Lower lobe of right lung (tissue), 2 donors: ENCODE results near the gene SP140L. TPM values are rescaled to one million over a fixed set of nuclear protein-coding genes. Genes with fewer than 3 reads are reported as not detected.
"Not testable (repeated sequence)": the region's sequence is repeated elsewhere in the genome, so short reads cannot be mapped to it uniquely, and the experiment has no call there.

Experiments used
- ATAC-seq, 2 donors: fragments of 200-7000 bp; cut with Tn5 transposase; one replicate each; pipeline ENCODE4 v1.9.1; 2020 to 2022; ENCODE audit warnings: mild to moderate bottlenecking in 2 of 2, moderate library complexity in 2 of 2
- DNase-seq: peaks from one replicate; pipeline ENCODE4 v3.0.0-alpha.2; 2020
- H3K27ac ChIP-seq: fragments of 200-600 bp; one replicate; pipeline ENCODE4 v1.8.0; 2022
- H3K27me3 ChIP-seq: fragments of 200-600 bp; one replicate; pipeline ENCODE4 v1.8.0; 2022; ENCODE audit warnings: low read depth
- H3K36me3 ChIP-seq: fragments of 200-600 bp; one replicate; pipeline ENCODE4 v1.8.0; 2022; ENCODE audit warnings: mild to moderate bottlenecking
- H3K4me1 ChIP-seq: fragments of 200-600 bp; one replicate; pipeline ENCODE4 v1.8.0; 2022
- H3K4me3 ChIP-seq: fragments of 200-600 bp; one replicate; pipeline ENCODE4 v1.8.0; 2022; ENCODE audit warnings: mild to moderate bottlenecking
- H3K9me3 ChIP-seq: fragments of 200-600 bp; one replicate; pipeline ENCODE4 v1.8.0; 2022
- intact Hi-C: fragments of 100-400 bp; cut with DNase I; formaldehyde crosslinking; loops from one replicate; pipeline ENCODE4 v1.11.0; 2022
- long read RNA-seq: library from polyadenylated mRNA; unstranded; transcript quantifications from one replicate; pipeline ENCODE4 v2.0.0, GENCODE V29; 2021
- total RNA-seq: library from RNA; stranded (reverse); fragmentation: NEBNext Ultra II Directional; extraction: Animal tissue kit (Norgen Biotek cat#: 25700); gene quantifications from one replicate; pipeline ENCODE4 v1.2.1, GENCODE V29; 2021
- TF ChIP-seq, protein P1 (sequence below): fragments of 200-600 bp; IDR thresholded peaks from one replicate; pipeline ENCODE4 v1.8.0; 2022; ENCODE audit warnings: antibody characterized with exemption, mild to moderate bottlenecking
- donor health status: DM: no; HTN: yes; CAD: no; lungs with severe emphysema.

Gene SP140L
- 34.0 TPM for total RNA-seq
- long read RNA-seq, transcript SP140L-201 (18 exons, 2,502 nt) = major isoform, 7 of 28 reads
- long read RNA-seq, partial matches to known transcripts = 7 of 28 reads
- long read RNA-seq, other reads (novel, unspliced or antisense) = 9 of 28 reads

DNA sequence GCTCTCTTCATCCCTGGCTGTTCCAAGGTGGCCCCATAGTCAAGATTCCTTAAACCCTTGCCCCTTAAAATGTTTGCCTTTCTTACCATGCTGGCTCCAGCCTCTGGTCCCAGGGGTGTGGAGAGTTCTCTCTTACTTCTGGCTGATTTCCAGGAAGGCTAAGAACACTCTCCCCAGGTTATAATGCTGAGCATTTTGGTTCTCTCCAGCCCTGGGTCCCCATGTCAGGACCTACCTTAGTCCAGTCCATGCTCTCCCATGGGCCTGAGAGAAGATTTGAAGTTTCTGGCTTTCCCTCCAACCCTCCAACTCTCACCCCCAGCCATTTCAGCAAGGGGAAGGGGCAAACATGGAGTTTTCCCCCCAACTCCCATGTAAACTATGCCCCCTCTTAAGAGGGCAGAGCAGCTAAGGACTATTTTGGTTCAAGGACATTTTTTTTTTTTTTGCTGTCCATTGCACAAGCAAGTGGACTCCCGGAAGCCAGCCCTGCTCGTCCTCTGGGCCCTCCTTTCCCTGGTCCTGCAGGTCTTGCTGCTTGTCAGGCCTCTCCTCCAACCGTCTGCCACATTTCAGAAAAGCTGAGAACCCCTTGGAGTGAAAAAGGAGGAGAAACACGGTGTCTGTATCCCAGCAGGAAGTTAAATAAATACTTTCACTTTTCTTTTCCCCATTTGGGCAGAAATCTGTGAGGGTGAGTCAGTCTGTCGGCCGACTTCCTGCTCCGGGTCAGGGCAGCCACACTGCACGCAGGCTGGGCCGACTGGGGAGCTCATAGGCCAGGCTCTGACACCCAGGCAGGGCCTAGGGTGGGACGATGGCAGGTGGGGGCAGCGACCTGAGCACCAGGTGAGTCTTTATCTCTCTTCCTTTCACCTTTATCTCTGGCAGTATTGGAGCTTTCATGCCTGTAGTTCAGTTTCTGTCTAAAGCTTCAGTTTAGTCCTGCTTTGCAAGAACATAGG is at the start of gene SP140L:
Gene SP140L, plus strand, starts transcription at position 741 of the 965 bp plus-strand sequence. Its CDS starts 77 bp downstream, at position 818.
- intact Hi-C loops = no loop called here
- Histone ChIP-seq H3K36me3 (no peaks in the 10 kb centered on the region), H3K27ac (peak within 1 kb of the TSS; percentile 93), H3K9me3 (no peaks in the 10 kb centered on the region), H3K4me3 (peak within 1 kb of the TSS; percentile 56), H3K4me1 (peaks cover 30% of the 10 kb centered on the region), H3K27me3 (no peaks in the 10 kb centered on the region)
- DNase-seq (peak; percentile 88), ATAC-seq (peak; percentile 95 to 98)
- TF ChIP-seq, protein P1, sequence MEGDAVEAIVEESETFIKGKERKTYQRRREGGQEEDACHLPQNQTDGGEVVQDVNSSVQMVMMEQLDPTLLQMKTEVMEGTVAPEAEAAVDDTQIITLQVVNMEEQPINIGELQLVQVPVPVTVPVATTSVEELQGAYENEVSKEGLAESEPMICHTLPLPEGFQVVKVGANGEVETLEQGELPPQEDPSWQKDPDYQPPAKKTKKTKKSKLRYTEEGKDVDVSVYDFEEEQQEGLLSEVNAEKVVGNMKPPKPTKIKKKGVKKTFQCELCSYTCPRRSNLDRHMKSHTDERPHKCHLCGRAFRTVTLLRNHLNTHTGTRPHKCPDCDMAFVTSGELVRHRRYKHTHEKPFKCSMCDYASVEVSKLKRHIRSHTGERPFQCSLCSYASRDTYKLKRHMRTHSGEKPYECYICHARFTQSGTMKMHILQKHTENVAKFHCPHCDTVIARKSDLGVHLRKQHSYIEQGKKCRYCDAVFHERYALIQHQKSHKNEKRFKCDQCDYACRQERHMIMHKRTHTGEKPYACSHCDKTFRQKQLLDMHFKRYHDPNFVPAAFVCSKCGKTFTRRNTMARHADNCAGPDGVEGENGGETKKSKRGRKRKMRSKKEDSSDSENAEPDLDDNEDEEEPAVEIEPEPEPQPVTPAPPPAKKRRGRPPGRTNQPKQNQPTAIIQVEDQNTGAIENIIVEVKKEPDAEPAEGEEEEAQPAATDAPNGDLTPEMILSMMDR = no peak

DNA sequence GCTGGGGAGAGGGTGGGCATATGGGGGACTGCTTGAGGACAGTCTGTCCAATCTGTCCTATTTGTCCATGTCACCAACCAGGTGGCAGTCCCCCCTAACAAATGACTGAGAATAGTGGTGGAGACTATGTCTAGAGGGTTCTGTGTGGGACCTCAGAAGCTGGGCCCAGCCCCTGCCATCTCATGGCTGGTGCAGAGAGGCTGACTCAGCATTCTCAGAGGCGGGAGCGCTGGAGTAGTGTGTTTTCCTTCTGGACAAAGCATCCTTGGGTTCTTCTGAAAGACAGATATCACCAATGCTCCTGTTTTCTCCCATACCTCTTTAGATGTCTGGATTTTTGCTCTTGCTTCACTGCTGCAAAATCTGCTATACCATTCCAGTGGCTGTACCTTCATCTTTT is 44.1 kb upstream of the SP140L start:
- no peak overlapping the region for H3K27ac ChIP-seq
- H3K36me3 ChIP-seq = no peaks in the 10 kb centered on the region
- ATAC-seq (no peak), DNase-seq (no peak)
- H3K4me3 ChIP-seq = no peak overlapping the region
- no peaks in the 10 kb centered on the region for H3K27me3 ChIP-seq
- H3K4me1 ChIP-seq = no peaks in the 10 kb centered on the region
- intact Hi-C loops = no loop called here
- TF ChIP-seq, protein P1 = no peak
- peaks cover 4% of the 10 kb centered on the region for H3K9me3 ChIP-seq

DNA sequence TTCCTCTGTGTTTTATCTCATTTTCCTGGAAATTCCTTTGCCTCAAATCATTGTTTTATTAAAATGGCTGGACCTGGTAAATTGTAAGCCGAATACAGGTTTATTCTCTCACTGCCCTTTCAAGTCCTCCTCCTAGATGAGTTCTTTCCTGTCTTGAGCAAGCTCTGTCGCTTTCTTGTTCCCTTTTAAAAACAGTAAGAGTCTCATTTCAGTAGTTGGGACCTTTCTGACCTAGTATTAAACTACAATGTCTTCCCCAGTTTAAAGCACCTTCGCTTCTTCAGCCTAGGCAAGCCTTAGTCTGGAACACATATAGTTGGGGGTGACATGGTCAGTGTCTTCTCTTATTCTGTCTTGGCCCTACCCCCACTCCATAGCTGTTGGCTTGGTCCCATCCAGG is 40.9 kb upstream of the SP140L start:
- Histone ChIP-seq H3K9me3 (no peaks in the 10 kb centered on the region), H3K4me1 (no peaks in the 10 kb centered on the region), H3K36me3 (no peaks in the 10 kb centered on the region), H3K27me3 (no peaks in the 10 kb centered on the region), H3K27ac (no peak overlapping the region), H3K4me3 (no peak overlapping the region)
- TF ChIP-seq, protein P1 = no peak
- intact Hi-C loops = no loop called here
- DNase-seq (no peak), ATAC-seq (no peak)

DNA sequence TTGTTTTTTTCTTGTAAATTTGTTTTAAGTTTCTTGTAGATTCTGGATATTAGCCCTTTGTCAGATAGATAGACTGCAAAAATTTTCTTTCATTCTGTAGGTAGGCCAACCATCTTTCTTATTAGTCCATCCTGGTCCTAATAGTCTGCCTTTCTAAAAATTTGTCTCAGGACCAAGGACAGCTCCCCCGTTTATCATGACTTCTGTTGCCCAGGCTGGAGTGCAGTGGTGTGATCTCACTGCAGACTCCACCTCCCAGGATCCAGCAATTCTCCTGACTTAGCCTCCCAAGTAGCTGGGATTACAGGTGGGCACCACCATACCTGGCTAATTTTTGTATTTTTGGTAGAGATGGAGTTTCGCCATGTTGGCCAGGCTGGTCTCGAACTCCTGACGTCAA is 37.7 kb upstream of the SP140L start:
- H3K36me3 ChIP-seq, DNase-seq, H3K4me3 ChIP-seq, H3K27me3 ChIP-seq, H3K4me1 ChIP-seq, H3K27ac ChIP-seq, intact Hi-C loops, ATAC-seq, H3K9me3 ChIP-seq: not testable (repeated sequence)

DNA sequence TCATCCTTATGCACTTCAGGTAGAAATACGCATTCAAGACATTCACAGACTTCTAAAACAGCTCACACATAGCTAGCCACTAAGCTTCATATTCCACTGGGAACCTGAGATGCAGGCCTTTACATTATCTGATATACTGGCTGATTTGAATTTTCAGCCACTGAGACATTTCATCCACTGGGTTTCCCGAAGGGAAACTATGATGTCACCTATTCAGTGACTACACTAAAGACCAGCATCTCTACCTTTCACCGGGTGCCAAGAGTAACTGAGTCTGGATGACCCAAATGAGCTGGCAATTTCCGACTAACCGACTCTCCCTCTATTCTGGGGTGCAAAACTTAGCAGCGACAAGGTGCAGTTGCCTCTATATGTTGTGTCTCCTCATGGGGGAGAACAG is 31.8 kb upstream of the SP140L start:
- no peaks in the 10 kb centered on the region for H3K9me3 ChIP-seq
- H3K36me3 ChIP-seq = no peaks in the 10 kb centered on the region
- no peak overlapping the region for H3K4me3 ChIP-seq
- DNase-seq (no peak), ATAC-seq (no peak)
- intact Hi-C loops = no loop called here
- no peak overlapping the region for H3K27ac ChIP-seq
- TF ChIP-seq, protein P1 = no peak
- no peaks in the 10 kb centered on the region for H3K27me3 ChIP-seq
- H3K4me1 ChIP-seq = no peaks in the 10 kb centered on the region

DNA sequence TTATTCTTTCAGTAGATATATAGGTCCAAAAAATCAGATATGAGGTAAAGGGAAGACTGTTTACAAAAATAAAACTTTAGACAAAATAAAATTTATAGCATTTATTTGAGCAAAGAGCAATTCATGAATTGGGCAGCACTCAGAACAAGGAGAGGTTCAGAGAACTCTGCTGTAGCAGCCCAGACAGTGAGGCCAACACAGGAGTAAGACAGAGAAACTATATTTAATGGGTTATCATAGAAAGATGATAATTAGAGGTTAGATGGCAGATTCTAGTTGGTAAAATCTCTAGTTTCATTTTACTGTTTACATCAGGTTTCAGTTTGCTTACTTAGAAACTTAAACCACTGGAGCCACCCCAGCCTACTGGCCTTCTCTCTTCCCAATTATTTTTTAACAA is 30.1 kb upstream of the SP140L start:
- DNase-seq (no peak), ATAC-seq (no peak)
- H3K4me3 ChIP-seq = no peak overlapping the region
- H3K27ac ChIP-seq = no peak overlapping the region
- no peaks in the 10 kb centered on the region for H3K9me3 ChIP-seq
- no peaks in the 10 kb centered on the region for H3K27me3 ChIP-seq
- no peaks in the 10 kb centered on the region for H3K36me3 ChIP-seq
- no peaks in the 10 kb centered on the region for H3K4me1 ChIP-seq
- intact Hi-C loops = no loop called here
- TF ChIP-seq, protein P1 = no peak
